Femur (tissue), 1 donor: ENCODE results near the gene TMC3.

ENCODE experiments used
- DNase-seq: peaks from one replicate; pipeline ENCODE4 v3.0.0-alpha.2; 2017

Gene TMC3

DNA sequence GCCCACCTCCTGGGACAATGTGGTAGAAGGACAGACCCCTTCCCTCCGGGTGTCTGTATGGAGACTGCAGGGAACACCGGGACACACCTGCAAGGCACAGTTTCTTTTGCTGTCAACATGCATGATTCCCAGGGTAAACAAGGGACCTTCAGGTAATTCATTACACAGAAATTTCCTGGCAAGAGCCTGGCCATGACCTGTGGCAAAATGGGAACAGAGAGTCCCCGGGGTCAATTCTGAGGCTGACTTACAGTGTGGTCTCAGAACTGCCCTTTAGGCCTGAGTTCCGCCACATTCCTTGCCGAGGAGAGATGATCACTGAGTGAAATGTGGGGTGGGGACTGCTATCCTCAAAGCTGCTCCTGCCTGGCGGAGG, 56.4 kb downstream of the TMC3 start:
- no peak for DNase-seq

- no peak for DNase-seq
These were observed 57.7 kb downstream of the TMC3 start for GRCh38 chr15:81316267-81316666.

DNA sequence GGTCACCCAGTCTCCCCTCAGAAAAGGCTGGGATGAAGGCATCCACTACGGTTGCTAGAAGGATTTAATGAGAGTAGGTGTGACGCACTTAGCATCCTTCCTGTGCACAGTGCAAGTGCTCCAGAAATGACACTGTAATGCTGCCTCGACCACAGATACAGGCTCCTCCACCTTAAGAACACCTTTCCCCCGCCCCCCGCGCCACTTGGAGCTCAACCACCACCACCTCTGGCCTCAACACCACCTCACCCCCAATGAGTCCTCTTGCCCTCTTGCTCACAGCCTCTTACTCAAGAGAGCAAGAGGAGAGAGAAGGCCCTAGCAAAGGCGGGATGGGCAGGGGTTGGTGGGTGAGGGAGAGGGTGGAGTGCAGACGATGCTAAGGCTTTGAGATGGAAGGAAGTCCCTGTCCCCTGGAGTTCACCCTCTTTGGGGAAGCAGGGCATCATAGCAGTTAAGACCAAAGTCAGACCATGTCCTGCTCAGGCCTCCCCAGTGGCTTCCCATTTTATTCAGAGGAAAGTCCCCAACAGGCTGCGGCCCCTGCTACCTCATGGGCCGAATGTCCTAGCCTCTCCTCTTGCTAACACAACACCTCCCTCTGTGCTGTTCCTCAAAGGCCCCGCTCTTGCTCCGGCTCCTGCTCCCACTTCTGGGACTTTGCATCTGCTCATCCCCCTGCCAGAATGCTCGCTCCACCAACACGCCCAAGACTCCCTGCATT, 58.4 kb downstream of the TMC3 start:
- DNase-seq, result no peak

GRCh38 chr15:81314378-81314777, 59.6 kb downstream of the TMC3 start:
- DNase-seq, result no peak

- DNase-seq, result no peak
These were observed 60.3 kb downstream of the TMC3 start for GRCh38 chr15:81313686-81314085.

DNA sequence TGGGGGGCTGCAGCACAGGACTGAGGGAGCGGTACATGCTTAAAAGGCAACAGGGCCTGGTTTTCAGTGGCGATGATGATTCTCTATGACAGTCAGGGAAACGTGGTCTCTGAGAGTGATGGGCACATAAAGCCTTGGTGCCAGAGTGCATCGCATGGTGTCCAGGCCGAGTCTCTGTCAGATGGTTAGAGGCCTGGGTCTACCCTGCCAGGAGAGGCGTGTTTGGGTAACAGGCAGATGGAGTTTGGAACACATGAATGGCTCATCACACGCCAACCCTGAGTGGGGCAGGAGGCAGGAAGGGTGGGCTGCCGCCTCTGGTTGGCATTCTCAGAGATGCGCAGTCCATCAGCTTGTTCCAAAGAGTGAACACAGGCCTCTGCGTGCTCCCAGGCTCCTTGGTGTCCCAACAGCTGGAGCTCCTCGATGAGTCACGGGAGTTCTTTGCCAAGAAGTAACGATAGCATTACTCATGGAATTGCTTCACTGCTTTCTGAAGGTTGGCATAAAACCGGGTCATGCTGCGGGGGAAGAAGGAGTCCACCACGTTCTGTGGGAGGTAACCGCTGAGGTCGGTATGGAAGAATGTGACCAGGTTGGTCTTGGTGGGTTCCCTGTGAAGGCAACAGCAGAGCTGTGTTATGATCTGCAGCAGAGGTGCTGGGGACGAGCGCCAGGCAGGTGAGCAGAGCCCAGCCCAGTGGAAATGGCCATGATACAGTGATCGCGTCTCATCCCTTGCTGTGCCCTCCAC, 61.0 kb downstream of the TMC3 start:
- DNase-seq, result peak; percentile 55

DNA sequence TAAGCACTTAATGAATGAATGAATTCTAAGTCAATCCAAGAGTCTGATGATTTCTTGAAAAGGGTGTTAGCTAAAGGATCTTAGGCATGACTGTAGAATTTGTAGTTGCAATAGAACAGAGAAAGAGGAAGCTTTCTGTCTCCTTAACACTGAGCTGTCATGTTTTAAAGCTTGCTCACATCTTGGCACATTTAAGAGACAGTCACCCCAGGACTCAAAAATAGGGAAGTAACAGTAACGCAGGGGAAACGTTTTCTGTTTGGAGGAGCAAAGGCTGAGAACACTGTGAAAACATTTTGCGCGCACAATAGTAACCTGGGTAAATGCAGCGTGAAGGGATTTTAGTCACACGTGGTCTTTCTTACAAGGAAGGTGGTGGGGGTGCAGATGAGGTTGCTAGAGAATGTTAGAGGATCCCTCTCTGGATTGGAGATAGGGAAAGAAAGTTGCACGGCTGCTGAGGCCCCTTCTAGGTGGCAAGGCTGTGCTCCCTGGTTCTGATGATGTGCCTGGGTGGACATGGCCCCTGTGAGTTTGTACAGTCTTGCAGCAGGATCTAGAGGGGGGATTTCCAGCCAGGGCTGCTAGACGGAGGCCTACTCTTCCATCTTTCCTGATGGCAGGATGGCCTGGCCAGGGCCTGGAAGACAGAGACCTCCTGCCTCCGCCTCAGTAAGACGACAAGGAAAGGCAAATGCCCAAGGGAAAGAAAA, 62.1 kb downstream of the TMC3 start:
- no peak for DNase-seq

- DNase-seq, result no peak
These were observed 63.5 kb downstream of the TMC3 start for GRCh38 chr15:81310480-81310879.

DNA sequence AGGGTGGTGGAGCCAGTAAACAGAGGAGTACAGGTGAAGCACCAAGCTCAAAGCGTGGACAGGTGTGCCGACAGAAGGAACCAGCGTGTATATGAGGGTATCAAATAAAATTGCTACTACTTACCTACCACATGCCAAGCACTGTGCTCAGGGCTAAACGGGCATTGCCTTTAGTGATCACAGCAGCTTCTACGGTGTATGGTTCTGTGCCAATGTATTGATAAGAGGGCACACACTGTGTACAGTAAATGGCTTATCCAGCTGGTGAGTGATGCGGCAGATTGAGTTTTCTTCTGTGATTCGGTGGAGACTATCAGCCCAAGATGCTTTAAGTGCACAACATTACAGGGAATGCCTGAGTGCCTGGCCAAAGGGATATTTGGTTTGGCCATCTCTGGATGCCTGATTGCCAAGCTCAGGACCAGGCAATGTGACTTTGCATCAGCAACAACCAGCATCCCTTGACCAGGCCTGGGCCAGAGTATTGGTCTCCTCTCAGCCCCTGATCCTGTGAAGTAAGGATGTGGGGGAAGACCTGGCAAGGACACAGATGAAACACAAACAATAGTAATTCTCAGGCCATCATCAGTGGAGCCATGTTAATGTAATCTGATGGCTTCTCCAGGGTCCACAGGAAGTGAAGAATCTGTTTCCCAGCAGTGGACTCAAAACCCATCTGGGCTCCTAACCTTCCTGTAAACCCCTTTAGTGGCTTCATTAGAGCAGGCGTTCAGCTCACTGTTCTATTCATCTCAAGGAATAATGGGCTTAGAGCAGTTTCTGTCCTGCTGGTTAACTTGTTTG, 64.2 kb downstream of the TMC3 start:
- no peak for DNase-seq

- DNase-seq, result no peak
These were observed 65.8 kb downstream of the TMC3 start for GRCh38 chr15:81308260-81308659.

GRCh38 chr15:81304226-81304625, 69.8 kb downstream of the TMC3 start:
- DNase-seq, result no peak

GRCh38 chr15:81303244-81304225, 70.5 kb downstream of the TMC3 start:
- no peak for DNase-seq

DNA sequence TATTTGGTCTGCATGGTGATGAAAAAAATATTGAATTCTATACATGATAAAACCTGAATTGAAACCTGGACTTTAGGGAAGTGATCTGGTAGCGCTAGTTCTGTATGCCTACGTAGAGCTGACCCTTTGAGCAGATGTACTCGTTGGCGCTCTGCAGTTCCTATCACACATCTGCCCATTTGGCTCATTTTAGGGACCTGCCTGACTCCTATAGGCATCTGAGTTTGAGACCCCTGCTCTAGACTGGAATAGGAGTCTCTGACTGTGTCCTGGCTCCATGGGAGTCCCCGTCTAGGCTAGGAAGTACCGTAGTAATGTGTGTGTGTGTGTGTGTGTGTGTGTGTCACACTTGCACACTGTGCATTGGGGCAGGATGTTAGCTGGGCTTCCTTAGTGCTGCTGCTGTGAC, 71.3 kb downstream of the TMC3 start:
- DNase-seq, result no peak

DNA sequence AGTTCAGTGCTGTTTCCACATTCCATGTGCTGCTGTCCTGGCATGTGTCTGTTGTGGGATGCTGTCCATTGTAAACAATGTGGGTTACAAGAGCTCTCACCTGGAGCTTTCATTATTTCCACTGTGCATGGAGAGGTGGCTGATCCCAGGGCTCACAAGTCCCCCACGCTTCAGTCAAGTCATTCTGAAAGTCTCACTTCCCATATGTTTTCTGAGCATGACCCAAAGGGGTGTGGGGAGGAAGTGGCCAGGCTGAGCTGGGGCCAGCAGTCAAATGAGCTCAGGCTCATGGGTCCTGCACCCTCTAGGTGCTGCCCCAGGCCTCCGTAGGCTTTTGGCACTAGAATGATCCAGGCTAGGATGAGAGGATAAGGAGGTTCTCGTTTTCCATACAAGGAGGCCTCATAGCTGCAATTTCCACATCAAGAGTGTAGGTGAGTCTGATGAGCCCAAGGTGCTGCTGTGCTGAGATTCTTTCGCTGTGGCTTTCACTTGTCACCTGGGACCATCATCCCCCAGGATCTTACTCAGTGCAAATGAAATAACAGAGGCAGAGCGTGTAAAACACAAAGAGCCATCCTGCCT, 72.1 kb downstream of the TMC3 start:
- DNase-seq, result no peak

DNA sequence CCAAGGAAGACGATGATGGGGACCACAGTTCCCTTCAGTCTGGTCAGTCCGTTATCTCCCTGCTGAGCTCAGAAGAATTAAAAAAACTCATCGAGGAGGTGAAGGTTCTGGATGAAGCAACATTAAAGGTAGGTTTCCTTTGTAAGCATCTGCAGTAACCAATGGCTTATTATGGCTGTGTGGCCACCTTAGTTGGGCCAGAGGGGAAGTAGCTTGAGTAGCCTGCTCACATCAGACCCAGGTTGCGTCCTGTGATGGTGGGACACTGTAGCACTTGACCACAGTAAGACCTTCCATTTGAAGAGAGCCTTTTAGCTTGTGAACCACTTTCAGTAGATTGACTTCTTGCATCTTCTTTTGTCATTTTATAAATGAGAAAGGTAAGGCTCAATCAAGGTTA, 72.6 kb downstream of the TMC3 start:
- DNase-seq, result no peak

DNA sequence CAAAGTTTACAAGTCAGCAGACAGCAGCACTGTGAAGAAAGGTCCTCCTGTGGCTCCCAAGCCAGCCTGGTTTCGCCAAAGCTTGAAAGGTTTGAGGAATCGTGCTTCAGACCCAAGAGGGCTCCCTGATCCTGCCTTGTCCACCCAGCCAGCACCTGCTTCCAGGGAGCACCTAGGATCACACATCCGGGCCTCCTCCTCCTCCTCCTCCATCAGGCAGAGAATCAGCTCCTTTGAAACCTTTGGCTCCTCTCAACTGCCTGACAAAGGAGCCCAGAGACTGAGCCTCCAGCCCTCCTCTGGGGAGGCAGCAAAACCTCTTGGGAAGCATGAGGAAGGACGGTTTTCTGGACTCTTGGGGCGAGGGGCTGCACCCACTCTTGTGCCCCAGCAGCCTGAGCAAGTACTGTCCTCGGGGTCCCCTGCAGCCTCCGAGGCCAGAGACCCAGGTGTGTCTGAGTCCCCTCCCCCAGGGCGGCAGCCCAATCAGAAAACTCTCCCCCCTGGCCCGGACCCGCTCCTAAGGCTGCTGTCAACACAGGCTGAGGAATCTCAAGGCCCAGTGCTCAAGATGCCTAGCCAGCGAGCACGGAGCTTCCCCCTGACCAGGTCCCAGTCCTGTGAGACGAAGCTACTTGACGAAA, 74.3 kb downstream of the TMC3 start:
- DNase-seq, result no peak

- no peak for DNase-seq
These were observed 74.9 kb downstream of the TMC3 start for GRCh38 chr15:81299156-81299555.

DNA sequence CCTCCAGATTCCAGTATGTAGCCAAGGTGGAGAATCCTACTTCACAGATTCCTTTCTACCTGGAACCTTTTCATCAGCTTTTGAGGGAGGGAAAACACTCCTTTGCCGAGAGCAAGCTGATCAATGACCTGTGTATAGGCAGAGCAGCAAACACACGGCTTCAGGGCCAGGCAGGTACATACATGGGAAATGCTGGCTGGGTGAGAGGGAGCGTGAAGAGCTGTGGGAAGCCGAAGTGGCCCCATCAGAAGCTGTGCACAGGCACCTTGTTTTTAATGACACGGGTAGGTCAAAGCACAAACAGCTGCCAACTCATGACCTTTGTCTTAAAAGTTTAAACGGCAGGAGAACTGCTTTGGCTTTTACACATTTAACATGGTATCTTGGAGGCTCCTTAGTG, 75.4 kb downstream of the TMC3 start:
- no peak for DNase-seq

GRCh38 chr15:81297603-81298575, 76.1 kb downstream of the TMC3 start:
- DNase-seq, result no peak

- no peak for DNase-seq
These were observed 76.9 kb downstream of the TMC3 start for GRCh38 chr15:81297147-81297572.
